ENCODE results near the gene COQ8A.

- TF ChIP-seq MXI1 (IDR thresholded peaks at IDR 0.05; ENCODE audit: low read depth, low read length): no peak
- no peak for TF ChIP-seq RAD21 (IDR thresholded peaks at IDR 0.05; ENCODE audit: low read length)
- TF ChIP-seq CTCF (IDR thresholded peaks at IDR 0.05): no peak
- no peak for TF ChIP-seq RXRA (IDR thresholded peaks at IDR 0.05; ENCODE audit: borderline replicate concordance, low read depth)
- TF ChIP-seq POLR2AphosphoS5 (IDR thresholded peaks at IDR 0.05; ENCODE audit: low read depth, low read length): no peak
- TF ChIP-seq CHD2 (IDR thresholded peaks at IDR 0.05; ENCODE audit: low read length, partially characterized antibody): no peak
- no peak for TF ChIP-seq RFX5 (IDR thresholded peaks at IDR 0.05; ENCODE audit: low read length)
- TF ChIP-seq SIN3A (IDR thresholded peaks at IDR 0.05; ENCODE audit: borderline replicate concordance, low read depth, low read length): no peak
- no peak for TF ChIP-seq MAX (IDR thresholded peaks at IDR 0.05; ENCODE audit: low read depth)
- no peak for TF ChIP-seq RCOR1 (IDR thresholded peaks at IDR 0.05; ENCODE audit: low read length)
- no peak for TF ChIP-seq ZBTB33 (IDR thresholded peaks at IDR 0.05; ENCODE audit: borderline replicate concordance, low read depth)
- TF ChIP-seq GATA2 (CRISPR knock-in tag; IDR thresholded peaks at IDR 0.05): no peak
Observed at GRCh38 chr1:226904772-226905171, 35.3 kb upstream of the COQ8A start.
